ENCODE measurements around the gene ABHD16A. TPM values are rescaled to one million over a fixed set of nuclear protein-coding genes. Genes with fewer than 3 reads are reported as not detected.

ABHD16A gene
- total and polyA plus RNA-seq, 2 of the 13 experiments (the other 11 are each of a cell fraction or from before 2014, with no cell fraction given) = 43.5 to 45.4 TPM

DNA sequence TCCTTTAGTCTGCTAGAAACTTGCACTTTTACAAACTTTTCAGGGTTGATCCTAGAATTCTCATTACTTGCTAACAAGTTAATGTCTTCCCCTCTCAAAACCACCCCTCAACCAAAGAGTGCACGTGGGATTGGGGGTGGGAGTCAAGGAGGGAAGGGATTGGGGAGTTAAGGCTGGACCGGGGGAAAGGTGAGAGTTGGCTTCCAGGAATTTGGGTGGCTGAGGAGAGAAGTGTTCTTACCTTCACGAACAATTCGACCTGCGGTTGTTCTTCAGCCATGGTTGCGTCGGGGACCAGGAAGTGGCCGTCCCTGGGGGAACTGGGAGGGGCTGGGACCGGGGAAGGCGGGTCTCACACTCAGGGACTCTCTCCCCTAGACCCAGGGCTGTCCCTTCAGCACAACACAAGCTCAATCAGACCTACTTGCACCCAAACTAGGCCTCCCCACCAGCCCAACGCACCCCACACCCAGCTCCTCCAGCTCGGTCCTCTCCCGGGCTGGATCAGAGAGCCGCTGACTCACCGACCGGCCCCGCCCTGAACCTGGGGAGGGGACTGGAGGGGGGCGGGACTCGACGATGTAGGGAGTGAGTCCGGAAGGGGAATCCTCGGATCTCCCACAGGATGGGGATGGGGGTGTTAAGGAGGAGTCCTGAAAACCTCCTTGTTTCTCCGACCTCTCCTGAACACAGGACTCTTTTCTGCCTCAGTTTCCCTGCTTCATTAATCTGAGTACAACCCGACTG is 33.1 kb upstream of the ABHD16A start, which contains the start of gene CLIC1:
Gene CLIC1 (minus strand): TSS at position 510 of the 747 bp plus-strand sequence. CDS start 230 bp downstream, at position 280.
- Histone ChIP-seq H4K20me1 (ENCODE audit: insufficient read depth, low read length) (peaks cover 24% of the 10 kb centered on the region; the same call in 1 of the 2 replicates), H3K9ac (ENCODE audit: insufficient read depth, low read depth, low read length) (peak within 1 kb of the TSS; percentile 98), H3K27me3 (ENCODE audit: control insufficient read depth in 1 of 2, insufficient read depth in 2 of 2, low read length in 2 of 2) (no peaks in the 10 kb centered on the region; a peak in 1 of 5 replicates), H3K36me3 (replicated peaks in 1 of 2; ENCODE audit: control insufficient read depth in 1 of 2, insufficient read depth in 2 of 2, low read length in 2 of 2) (peaks cover 16 to 32% of the 10 kb centered on the region in 2 experiments), H3K4me1 (ENCODE audit: insufficient read depth, low read length) (peaks cover 73% of the 10 kb centered on the region), H3K79me2 (ENCODE audit: insufficient read depth, low read length) (peaks cover 41% of the 10 kb centered on the region), H3K4me3 (replicated peaks in 1 of 3; ENCODE audit: insufficient read depth in 1 of 3, low read depth in 2 of 3, low read length in 3 of 3) (peak within 1 kb of the TSS; percentile 71 to 92 (median 92)), H2AFZ (ENCODE audit: low read length) (no peak within 1 kb of the TSS), H3K27ac (ENCODE audit: extremely low read length, insufficient read depth, low read length) (peak within 1 kb of the TSS; percentile 99), H3K9me3 (ENCODE audit: low read length) (no peaks in the 10 kb centered on the region), H3K4me2 (ENCODE audit: low read depth, low read length) (peak within 1 kb of the TSS; percentile 98)
- WGBS (ENCODE audit: low lambda C conversion rate) = under 1% methylated on average over 22 of the region's 24 CpGs
- intact Hi-C loops (cut with micrococcal nuclease; ENCODE audit: unreplicated experiment) (loop anchor here (5.0 kb wide), 2 partner anchors 34 to 71 kb away; partner anchors contain the start of genes ABHD16A and LSM2), in situ Hi-C loops (cut with HindIII; ENCODE audit: extremely low pct_ligation_motif_present, low pct_unique_long_range_greater_than_20kb) (no loop called here)
- POLR2A ChIA-PET = interaction anchor here (0.5 to 11.3 kb wide), 35 partner anchors 7 to 1236 kb away, joined by 3 to 279 read pairs (median 20); partner anchors contain the start of genes ABHD16A, APOM, BAG6 and C6orf47
- peak; percentile 88 for DNase-seq (ENCODE audit: low spot score)
- peak; percentile 55 for ATAC-seq
- BruUV-seq (replicated peaks) = TSS peak; percentile 60
- FAIRE-seq = peak; percentile 76
- CTCF ChIA-PET (ENCODE audit: low intra/inter-chr PET ratio, low total read pairs) = no interaction called here
- TF ChIP-seq HDAC1 (CRISPR knock-in tag; IDR thresholded peaks at IDR 0.05) (peak; percentile 75; the same call in 1 of the 2 replicates), ZNF563 (CRISPR knock-in tag; IDR thresholded peaks at IDR 0.05) (peak; percentile 89; the same call in 1 of the 2 replicates), POGZ (CRISPR knock-in tag; IDR thresholded peaks at IDR 0.05) (peak; percentile 55; the same call in 1 of the 2 replicates), ZFAT (CRISPR knock-in tag; conservative IDR thresholded peaks at IDR 0.05) (no peak), ZNF441 (CRISPR knock-in tag; IDR thresholded peaks at IDR 0.05; ENCODE audit: borderline replicate concordance) (peak; percentile 69; the same call in 1 of the 2 replicates), STAT5B (CRISPR knock-in tag; IDR thresholded peaks at IDR 0.05) (peak; percentile 39; the same call in 1 of the 2 replicates), CBX5 (CRISPR knock-in tag; IDR thresholded peaks at IDR 0.05; ENCODE audit: borderline replicate concordance) (peak; percentile 83), ZNF552 (CRISPR knock-in tag; IDR thresholded peaks at IDR 0.05; ENCODE audit: borderline replicate concordance) (peak; percentile 49; the same call in 1 of the 2 replicates), CREB1 (IDR thresholded peaks at IDR 0.05) (no peak), CREB1 (CRISPR knock-in tag; IDR thresholded peaks at IDR 0.05) (0 out of 2 replicates have a peak, but pooled peaks have one; percentile 51), NFYB (CRISPR knock-in tag; IDR thresholded peaks at IDR 0.05) (peak; percentile 26; the same call in 1 of the 2 replicates), ZNF331 (CRISPR knock-in tag; IDR thresholded peaks at IDR 0.05) (peak; percentile 84), CBFB (CRISPR knock-in tag; IDR thresholded peaks at IDR 0.05) (0 out of 2 replicates have a peak, but pooled peaks have one; percentile 20), SCMH1 (CRISPR knock-in tag; IDR thresholded peaks at IDR 0.05; ENCODE audit: borderline replicate concordance) (no peak), ATF2 (CRISPR knock-in tag; IDR thresholded peaks at IDR 0.05) (peak; percentile 64; the same call in 1 of the 2 replicates), ZNF3 (CRISPR knock-in tag; IDR thresholded peaks at IDR 0.05) (peak; percentile 34; the same call in 1 of the 2 replicates), ATF3 (CRISPR knock-in tag; IDR thresholded peaks at IDR 0.05) (peak; percentile 93), ARHGAP35 (CRISPR knock-in tag; IDR thresholded peaks at IDR 0.05; ENCODE audit: borderline replicate concordance) (peak; percentile 60; the same call in 1 of the 2 replicates), TSC22D2 (CRISPR knock-in tag; IDR thresholded peaks at IDR 0.05; ENCODE audit: borderline replicate concordance) (peak; percentile 55; the same call in 1 of the 2 replicates), ZFY (CRISPR knock-in tag; IDR thresholded peaks at IDR 0.05) (peak; percentile 66; the same call in 1 of the 2 replicates), NAIF1 (CRISPR knock-in tag; IDR thresholded peaks at IDR 0.05; ENCODE audit: borderline replicate concordance) (no peak; the same call in 1 of the 2 replicates), ARNTL (CRISPR knock-in tag; IDR thresholded peaks at IDR 0.05) (no peak)
- TF ChIP-seq, protein P1, sequence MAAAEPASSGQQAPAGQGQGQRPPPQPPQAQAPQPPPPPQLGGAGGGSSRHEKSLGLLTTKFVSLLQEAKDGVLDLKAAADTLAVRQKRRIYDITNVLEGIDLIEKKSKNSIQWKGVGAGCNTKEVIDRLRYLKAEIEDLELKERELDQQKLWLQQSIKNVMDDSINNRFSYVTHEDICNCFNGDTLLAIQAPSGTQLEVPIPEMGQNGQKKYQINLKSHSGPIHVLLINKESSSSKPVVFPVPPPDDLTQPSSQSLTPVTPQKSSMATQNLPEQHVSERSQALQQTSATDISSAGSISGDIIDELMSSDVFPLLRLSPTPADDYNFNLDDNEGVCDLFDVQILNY (CRISPR knock-in tag; conservative IDR thresholded peaks at IDR 0.05) = 0 out of 2 replicates have a peak, but pooled peaks have one; percentile 14
